Posterior vena cava (tissue), 2 donors: ENCODE measurements around the gene KDSR. TPM values are rescaled to one million over a fixed set of nuclear protein-coding genes. Genes with fewer than 3 reads are reported as not detected.
A peak's percentile ranks its signal among the peaks of the same experiment; 100 is the strongest.

Source experiments
- DNase-seq: peaks from one replicate; pipeline ENCODE4 v3.0.0-alpha.2; 2020; ENCODE audit warnings: low spot score
- intact Hi-C, 2 donors: fragments of 100-400 bp; cut with DNase I; formaldehyde crosslinking; loops; one replicate each; pipeline versions ENCODE4 v1.14.1 to v1.14.2; 2022 to 2023
- total RNA-seq, 2 donors: library from RNA; stranded (reverse); fragmentation: NEBNext Ultra II Directional; extraction: Animal tissue kit (Norgen Biotek cat#: 25700); gene quantifications; one replicate each; pipeline ENCODE4 v1.2.1, GENCODE V29; 2021
- donor health status: DM: yes; HTN: yes; CAD: no.
- donor health status: DM: yes; HTN: yes; CAD: no.

Gene KDSR
- total RNA-seq, 2 donors from 2014 or later, result 54.2 to 78.7 TPM

GRCh38 chr18:63313396-63313917 lies 53.5 kb downstream of the KDSR start:
- intact Hi-C loops, result loop anchor here in 1 of 2 donors (10.0 kb wide), 1 partner anchor 49 kb away; no protein-coding TSS in a partner anchor
- DNase-seq, result no peak

- DNase-seq, result no peak
- intact Hi-C loops, result loop anchor here in 1 of 2 donors (10.0 kb wide), 1 partner anchor 48 kb away; no protein-coding TSS in a partner anchor
Measured at GRCh38 chr18:63312737-63313395, 54.1 kb downstream of the KDSR start.

- no peak for DNase-seq
- intact Hi-C loops, result loop anchor here in 1 of 2 donors (10.0 kb wide), 1 partner anchor 47 kb away; no protein-coding TSS in a partner anchor
Measured at GRCh38 chr18:63312019-63312409, 55.0 kb downstream of the KDSR start.

GRCh38 chr18:63311118-63312018 lies 55.6 kb downstream of the KDSR start:
- no peak for DNase-seq
- intact Hi-C loops, result loop anchor here in 1 of 2 donors (10.0 kb wide), 1 partner anchor 47 kb away; no protein-coding TSS in a partner anchor

GRCh38 chr18:63309422-63309821 lies 57.6 kb downstream of the KDSR start:
- DNase-seq, result no peak
- intact Hi-C loops, result no loop called here

GRCh38 chr18:63307551-63308200 lies 59.3 kb downstream of the KDSR start:
- intact Hi-C loops, result no loop called here
- DNase-seq, result no peak

GRCh38 chr18:63306819-63307550 lies 60.0 kb downstream of the KDSR start:
- no peak for DNase-seq
- intact Hi-C loops, result no loop called here

- no peak for DNase-seq
- intact Hi-C loops, result no loop called here
Measured at GRCh38 chr18:63306249-63306648, 60.8 kb downstream of the KDSR start.

GRCh38 chr18:63303547-63303946 lies 63.5 kb downstream of the KDSR start:
- intact Hi-C loops, result no loop called here
- no peak for DNase-seq

GRCh38 chr18:63302636-63303405 lies 64.2 kb downstream of the KDSR start:
- DNase-seq, result no peak
- intact Hi-C loops, result no loop called here

GRCh38 chr18:63302220-63302619 lies 64.8 kb downstream of the KDSR start:
- no peak for DNase-seq
- intact Hi-C loops, result no loop called here

GRCh38 chr18:63301434-63301833 lies 65.6 kb downstream of the KDSR start:
- intact Hi-C loops, result no loop called here
- peak; percentile 87 for DNase-seq

GRCh38 chr18:63299837-63300745 lies 66.9 kb downstream of the KDSR start:
- intact Hi-C loops, result no loop called here
- no peak for DNase-seq

- intact Hi-C loops, result no loop called here
- DNase-seq, result no peak
Measured at GRCh38 chr18:63298400-63299365, 68.3 kb downstream of the KDSR start.

- DNase-seq, result no peak
- intact Hi-C loops, result no loop called here
Measured at GRCh38 chr18:63297687-63298399, 69.2 kb downstream of the KDSR start.

- intact Hi-C loops, result no loop called here
Measured at GRCh38 chr18:63293935-63294334, 73.1 kb downstream of the KDSR start.

More at GRCh38 chr18:63293935-63294334, 73.1 kb downstream of the KDSR start:
- no peak for DNase-seq
